GM23248 (cell line): ENCODE data around the gene TNFRSF1B.

ENCODE experiments used
- EZH2 ChIP-seq: fragments of 200-600 bp; sonication (generic); IDR thresholded peaks from 2 replicates; pipeline ENCODE4 v1.6.1; 2018; ENCODE audit warnings: antibody characterized with exemption, mild to moderate bottlenecking; ENCODE audit not compliant: insufficient read depth, poor library complexity, severe bottlenecking
- EZH2phosphoT487 ChIP-seq: fragments of 200-600 bp; sonication (generic); IDR thresholded peaks from 2 replicates; pipeline ENCODE4 v1.6.1; 2018; ENCODE audit warnings: antibody characterized with exemption, moderate library complexity, mild to moderate bottlenecking, low read depth; ENCODE audit not compliant: insufficient read depth

DNA sequence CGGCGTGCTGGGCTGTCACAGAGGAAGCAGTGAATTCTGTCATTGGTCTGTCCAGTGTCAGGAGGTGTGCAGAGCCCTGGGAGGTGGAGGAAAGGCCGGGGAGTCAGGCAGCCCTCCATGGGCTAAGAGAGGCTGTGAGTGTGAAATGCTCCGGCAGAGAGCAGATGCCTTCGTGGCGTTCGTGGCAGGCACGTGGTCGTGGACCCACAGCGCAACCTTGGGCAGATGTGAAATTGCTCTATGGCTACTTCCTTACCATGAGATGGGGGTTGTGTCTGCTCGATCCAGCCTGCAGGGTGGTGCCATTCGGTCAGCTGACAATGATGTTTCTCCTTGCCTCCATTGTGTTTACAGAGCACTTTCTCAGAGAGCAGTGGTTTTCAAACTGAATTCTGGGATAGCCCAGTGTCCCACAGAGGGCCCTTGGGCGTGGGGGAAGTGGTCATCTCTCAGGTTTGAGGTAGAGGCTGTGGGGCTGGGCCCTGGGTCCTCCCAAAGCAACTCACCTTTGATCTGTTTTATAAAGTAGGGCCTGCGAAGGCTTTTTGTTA, 27.9 kb downstream of the TNFRSF1B start:
- TF ChIP-seq EZH2 (no peak), EZH2phosphoT487 (no peak)
